Measurements from ENCODE around the gene DYNLT2. TPM values are rescaled to one million over a fixed set of nuclear protein-coding genes. Genes with fewer than 3 reads are reported as not detected.

The DYNLT2 gene
- total RNA-seq, 1 experiment from 2014 or later: 1.3 TPM

DNA sequence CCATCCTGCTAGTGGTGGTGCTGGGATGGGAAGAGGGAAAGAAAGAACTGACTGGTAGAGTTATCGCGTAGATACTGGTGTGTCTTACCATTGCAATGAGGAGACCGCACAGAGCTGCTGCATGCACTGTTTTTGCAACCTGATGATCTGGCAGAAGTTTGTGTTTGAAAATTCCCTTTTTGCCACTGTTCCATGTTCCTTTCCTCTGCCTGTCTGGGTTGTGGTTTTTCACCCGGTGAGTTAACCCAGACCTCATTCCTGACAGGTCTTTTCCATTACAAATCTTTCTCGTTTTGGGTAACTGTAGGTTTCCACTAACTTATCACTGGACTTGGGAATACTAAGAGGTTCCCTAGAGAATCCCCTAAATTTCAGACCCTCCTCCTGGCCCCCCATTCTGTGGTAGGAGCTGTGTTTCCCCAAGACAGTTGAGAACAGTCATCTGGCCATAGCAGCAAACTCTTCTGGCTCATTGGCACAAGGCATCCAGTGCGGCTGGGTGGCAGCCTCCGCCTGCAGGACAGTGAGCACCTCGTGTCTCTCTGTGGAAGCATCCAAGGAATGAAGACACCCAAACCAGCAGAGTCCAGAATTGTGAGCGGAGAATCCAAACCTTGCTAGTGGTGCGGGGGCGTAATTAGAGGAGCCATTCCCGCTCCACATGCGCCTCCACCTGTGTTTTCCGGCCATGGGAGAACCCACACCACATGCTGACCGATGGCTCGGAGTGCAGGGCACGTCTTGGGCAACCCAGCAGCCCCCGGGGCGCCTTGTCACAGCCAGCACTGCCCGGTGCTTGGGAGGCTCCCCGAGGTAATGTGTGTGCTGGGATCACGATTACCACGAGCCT, 32.8 kb upstream of the DYNLT2 start:
- peaks cover 36% of the 10 kb centered on the region for H3K36me3 Mint-ChIP-seq (ENCODE audit: insufficient read depth, unreplicated experiment)
- no peaks in the 10 kb centered on the region for H3K27me3 Mint-ChIP-seq (ENCODE audit: insufficient read depth, unreplicated experiment)
- no TSS peak for BruUV-seq (replicated peaks)
- DNase-seq (ENCODE audit: unreplicated experiment): no peak
- TF ChIP-seq, protein P1, sequence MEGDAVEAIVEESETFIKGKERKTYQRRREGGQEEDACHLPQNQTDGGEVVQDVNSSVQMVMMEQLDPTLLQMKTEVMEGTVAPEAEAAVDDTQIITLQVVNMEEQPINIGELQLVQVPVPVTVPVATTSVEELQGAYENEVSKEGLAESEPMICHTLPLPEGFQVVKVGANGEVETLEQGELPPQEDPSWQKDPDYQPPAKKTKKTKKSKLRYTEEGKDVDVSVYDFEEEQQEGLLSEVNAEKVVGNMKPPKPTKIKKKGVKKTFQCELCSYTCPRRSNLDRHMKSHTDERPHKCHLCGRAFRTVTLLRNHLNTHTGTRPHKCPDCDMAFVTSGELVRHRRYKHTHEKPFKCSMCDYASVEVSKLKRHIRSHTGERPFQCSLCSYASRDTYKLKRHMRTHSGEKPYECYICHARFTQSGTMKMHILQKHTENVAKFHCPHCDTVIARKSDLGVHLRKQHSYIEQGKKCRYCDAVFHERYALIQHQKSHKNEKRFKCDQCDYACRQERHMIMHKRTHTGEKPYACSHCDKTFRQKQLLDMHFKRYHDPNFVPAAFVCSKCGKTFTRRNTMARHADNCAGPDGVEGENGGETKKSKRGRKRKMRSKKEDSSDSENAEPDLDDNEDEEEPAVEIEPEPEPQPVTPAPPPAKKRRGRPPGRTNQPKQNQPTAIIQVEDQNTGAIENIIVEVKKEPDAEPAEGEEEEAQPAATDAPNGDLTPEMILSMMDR (IDR thresholded peaks at IDR 0.05; ENCODE audit: unreplicated experiment): no peak
- ChIA-PET CTCF (no interaction called here), POLR2A (interaction anchor here (0.7 kb wide), 1 partner anchor 82 kb away, joined by 4 read pairs; the partner anchor contains the start of genes C6orf120 and WDR27)
- no peak overlapping the region for H3K4me3 Mint-ChIP-seq (ENCODE audit: unreplicated experiment)
- H3K4me1 Mint-ChIP-seq (ENCODE audit: insufficient read depth, unreplicated experiment): no peaks in the 10 kb centered on the region
- H3K27ac Mint-ChIP-seq (ENCODE audit: low read depth, unreplicated experiment): no peak overlapping the region
- intact Hi-C loops (cut with micrococcal nuclease): no loop called here
- no peaks in the 10 kb centered on the region for H3K9me3 Mint-ChIP-seq (ENCODE audit: unreplicated experiment)

- intact Hi-C loops (cut with micrococcal nuclease): no loop called here
- DNase-seq (ENCODE audit: unreplicated experiment): peak; percentile 49
- CTCF ChIA-PET: no interaction called here
- no peak overlapping the region for H3K27ac Mint-ChIP-seq (ENCODE audit: low read depth, unreplicated experiment)
- no peak overlapping the region for H3K4me3 Mint-ChIP-seq (ENCODE audit: unreplicated experiment)
- H3K36me3 Mint-ChIP-seq (ENCODE audit: insufficient read depth, unreplicated experiment): peaks cover 36% of the 10 kb centered on the region
- POLR2A ChIA-PET: interaction anchor here (0.7 kb wide), 1 partner anchor 81 kb away, joined by 4 read pairs; the partner anchor contains the start of genes C6orf120 and WDR27
- no peaks in the 10 kb centered on the region for H3K27me3 Mint-ChIP-seq (ENCODE audit: insufficient read depth, unreplicated experiment)
- BruUV-seq (replicated peaks): no TSS peak
- H3K9me3 Mint-ChIP-seq (ENCODE audit: unreplicated experiment): no peaks in the 10 kb centered on the region
- H3K4me1 Mint-ChIP-seq (ENCODE audit: insufficient read depth, unreplicated experiment): peaks cover 5% of the 10 kb centered on the region
- TF ChIP-seq, protein P1 (IDR thresholded peaks at IDR 0.05; ENCODE audit: unreplicated experiment): no peak
Measured at GRCh38 chr6:169783401-169783800, 32.0 kb upstream of the DYNLT2 start.

- Mint-ChIP-seq H3K36me3 (ENCODE audit: insufficient read depth, unreplicated experiment) (peaks cover 34% of the 10 kb centered on the region), H3K4me3 (ENCODE audit: unreplicated experiment) (no peak overlapping the region), H3K27me3 (ENCODE audit: insufficient read depth, unreplicated experiment) (no peaks in the 10 kb centered on the region), H3K9me3 (ENCODE audit: unreplicated experiment) (no peaks in the 10 kb centered on the region), H3K4me1 (ENCODE audit: insufficient read depth, unreplicated experiment) (peaks cover 6% of the 10 kb centered on the region), H3K27ac (ENCODE audit: low read depth, unreplicated experiment) (no peak overlapping the region)
- no TSS peak for BruUV-seq (replicated peaks)
- DNase-seq (ENCODE audit: unreplicated experiment): no peak
- intact Hi-C loops (cut with micrococcal nuclease): no loop called here
- TF ChIP-seq, protein P1 (IDR thresholded peaks at IDR 0.05; ENCODE audit: unreplicated experiment): no peak
- ChIA-PET CTCF (no interaction called here), POLR2A (no interaction called here)
Measured at GRCh38 chr6:169782966-169783365, 31.6 kb upstream of the DYNLT2 start.

- no TSS peak for BruUV-seq (replicated peaks)
- intact Hi-C loops (cut with micrococcal nuclease): no loop called here
- H3K36me3 Mint-ChIP-seq (ENCODE audit: insufficient read depth, unreplicated experiment): peaks cover 32% of the 10 kb centered on the region
- no peaks in the 10 kb centered on the region for H3K27me3 Mint-ChIP-seq (ENCODE audit: insufficient read depth, unreplicated experiment)
- no peak overlapping the region for H3K27ac Mint-ChIP-seq (ENCODE audit: low read depth, unreplicated experiment)
- H3K4me1 Mint-ChIP-seq (ENCODE audit: insufficient read depth, unreplicated experiment): peaks cover 6% of the 10 kb centered on the region
- no peaks in the 10 kb centered on the region for H3K9me3 Mint-ChIP-seq (ENCODE audit: unreplicated experiment)
- ChIA-PET POLR2A (no interaction called here), CTCF (no interaction called here)
- no peak overlapping the region for H3K4me3 Mint-ChIP-seq (ENCODE audit: unreplicated experiment)
- TF ChIP-seq, protein P1 (IDR thresholded peaks at IDR 0.05; ENCODE audit: unreplicated experiment): no peak
- DNase-seq (ENCODE audit: unreplicated experiment): peak; percentile 82
Measured at GRCh38 chr6:169780571-169781091, 29.3 kb upstream of the DYNLT2 start.
